ENCODE data around the gene MIDN.
A peak's percentile ranks its signal among the peaks of the same experiment; 100 is the strongest.

Gene MIDN

GRCh38 chr19:1272423-1273262 is 24.3 kb downstream of the MIDN start:
- Mint-ChIP-seq H3K4me3 (peak overlapping the region; percentile 56), H3K9me3 (no peaks in the 10 kb centered on the region), H3K27me3 (no peaks in the 10 kb centered on the region), H3K36me3 (peaks cover 59% of the 10 kb centered on the region), H3K4me1 (peaks cover 64% of the 10 kb centered on the region), H3K27ac (no peak overlapping the region)
- no peak for ATAC-seq

GRCh38 chr19:1273263-1274041 is 25.1 kb downstream of the MIDN start:
- H3K36me3 Mint-ChIP-seq: peaks cover 65% of the 10 kb centered on the region
- peak overlapping the region; percentile 87 for H3K27ac Mint-ChIP-seq
- H3K4me1 Mint-ChIP-seq: peaks cover 62% of the 10 kb centered on the region
- no peaks in the 10 kb centered on the region for H3K9me3 Mint-ChIP-seq
- no peak for ATAC-seq
- H3K27me3 Mint-ChIP-seq: no peaks in the 10 kb centered on the region
- H3K4me3 Mint-ChIP-seq: peak overlapping the region; percentile 57

GRCh38 chr19:1274081-1274851 is 25.9 kb downstream of the MIDN start:
- ATAC-seq: no peak
- Mint-ChIP-seq H3K9me3 (no peaks in the 10 kb centered on the region), H3K4me3 (peak overlapping the region; percentile 69), H3K4me1 (peaks cover 56% of the 10 kb centered on the region), H3K27ac (peak overlapping the region; percentile 87), H3K27me3 (no peaks in the 10 kb centered on the region), H3K36me3 (peaks cover 71% of the 10 kb centered on the region)

- H3K36me3 Mint-ChIP-seq: peaks cover 76% of the 10 kb centered on the region
- peak overlapping the region; percentile 72 for H3K4me3 Mint-ChIP-seq
- H3K4me1 Mint-ChIP-seq: peaks cover 61% of the 10 kb centered on the region
- H3K27ac Mint-ChIP-seq: peak overlapping the region; percentile 87
- no peak for ATAC-seq
- H3K9me3 Mint-ChIP-seq: no peaks in the 10 kb centered on the region
- no peaks in the 10 kb centered on the region for H3K27me3 Mint-ChIP-seq
Measured at GRCh38 chr19:1274852-1275259, 26.5 kb downstream of the MIDN start.

GRCh38 chr19:1275260-1275975 is 27.0 kb downstream of the MIDN start, which contains the start of gene FAM174C:
Gene FAM174C (plus strand): TSS chr19:1275530. CDS start chr19:1275550, 20 bp downstream.
- Mint-ChIP-seq H3K4me1 (peaks cover 61% of the 10 kb centered on the region), H3K9me3 (no peaks in the 10 kb centered on the region), H3K27ac (peak within 1 kb of the TSS; percentile 87), H3K27me3 (no peaks in the 10 kb centered on the region), H3K4me3 (peak within 1 kb of the TSS; percentile 81), H3K36me3 (peaks cover 76% of the 10 kb centered on the region)
- ATAC-seq: peak; percentile 93

- H3K27me3 Mint-ChIP-seq: no peaks in the 10 kb centered on the region
- peaks cover 72% of the 10 kb centered on the region for H3K36me3 Mint-ChIP-seq
- peak overlapping the region; percentile 81 for H3K4me3 Mint-ChIP-seq
- no peaks in the 10 kb centered on the region for H3K9me3 Mint-ChIP-seq
- H3K4me1 Mint-ChIP-seq: peaks cover 55% of the 10 kb centered on the region
- no peak for ATAC-seq
- H3K27ac Mint-ChIP-seq: peak overlapping the region; percentile 87
Measured at GRCh38 chr19:1275976-1276627, 27.7 kb downstream of the MIDN start.

GRCh38 chr19:1276628-1277022 is 28.2 kb downstream of the MIDN start:
- H3K4me1 Mint-ChIP-seq: peaks cover 49% of the 10 kb centered on the region
- no peak for ATAC-seq
- H3K36me3 Mint-ChIP-seq: peaks cover 67% of the 10 kb centered on the region
- H3K4me3 Mint-ChIP-seq: peak overlapping the region; percentile 81
- H3K9me3 Mint-ChIP-seq: no peaks in the 10 kb centered on the region
- peaks cover 4% of the 10 kb centered on the region for H3K27me3 Mint-ChIP-seq
- peak overlapping the region; percentile 87 for H3K27ac Mint-ChIP-seq

- Mint-ChIP-seq H3K4me3 (peak overlapping the region; percentile 81), H3K27me3 (peaks cover 8% of the 10 kb centered on the region), H3K27ac (peak overlapping the region; percentile 87), H3K9me3 (no peaks in the 10 kb centered on the region), H3K4me1 (peaks cover 45% of the 10 kb centered on the region), H3K36me3 (peaks cover 63% of the 10 kb centered on the region)
- no peak for ATAC-seq
Measured at GRCh38 chr19:1277061-1277460, 28.7 kb downstream of the MIDN start.

GRCh38 chr19:1278074-1278473 is 29.7 kb downstream of the MIDN start:
- no peak overlapping the region for H3K27ac Mint-ChIP-seq
- no peak for ATAC-seq
- H3K36me3 Mint-ChIP-seq: peaks cover 53% of the 10 kb centered on the region
- H3K4me1 Mint-ChIP-seq: peaks cover 40% of the 10 kb centered on the region
- no peak overlapping the region for H3K4me3 Mint-ChIP-seq
- no peaks in the 10 kb centered on the region for H3K9me3 Mint-ChIP-seq
- peaks cover 14% of the 10 kb centered on the region for H3K27me3 Mint-ChIP-seq

- H3K27ac Mint-ChIP-seq: no peak overlapping the region
- no peak overlapping the region for H3K4me3 Mint-ChIP-seq
- H3K9me3 Mint-ChIP-seq: no peaks in the 10 kb centered on the region
- no peak for ATAC-seq
- H3K27me3 Mint-ChIP-seq: peaks cover 23% of the 10 kb centered on the region
- H3K4me1 Mint-ChIP-seq: peaks cover 32% of the 10 kb centered on the region
- peaks cover 43% of the 10 kb centered on the region for H3K36me3 Mint-ChIP-seq
Measured at GRCh38 chr19:1278713-1279660, 30.6 kb downstream of the MIDN start.

GRCh38 chr19:1279782-1280341 is 31.5 kb downstream of the MIDN start:
- no peak for ATAC-seq
- no peak overlapping the region for H3K4me3 Mint-ChIP-seq
- H3K27ac Mint-ChIP-seq: no peak overlapping the region
- H3K36me3 Mint-ChIP-seq: peaks cover 40% of the 10 kb centered on the region
- no peaks in the 10 kb centered on the region for H3K9me3 Mint-ChIP-seq
- H3K27me3 Mint-ChIP-seq: peaks cover 32% of the 10 kb centered on the region
- peaks cover 38% of the 10 kb centered on the region for H3K4me1 Mint-ChIP-seq

GRCh38 chr19:1280636-1281568 is 32.5 kb downstream of the MIDN start:
- Mint-ChIP-seq H3K4me3 (no peak overlapping the region), H3K9me3 (no peaks in the 10 kb centered on the region), H3K27ac (no peak overlapping the region), H3K4me1 (peaks cover 43% of the 10 kb centered on the region), H3K27me3 (peaks cover 38% of the 10 kb centered on the region), H3K36me3 (peaks cover 34% of the 10 kb centered on the region)
- ATAC-seq: no peak

All from stimulated activated memory B cell treated with anti-CD40 and anti-IgM and Interleukin-4, amounts not matched to agents 10 μg/mL and 1 μg/mL and 100 μg/mL, for 72 hours (primary cell).